T-helper 2 cell treated with Interferon-gamma antibody and Interleukin-4, amounts not matched to agents 100 ng/mL and 5 ng/mL, for 36 hours (primary cell): ENCODE measurements around the gene KLHDC4. TPM values are rescaled to one million over a fixed set of nuclear protein-coding genes. Genes with fewer than 3 reads are reported as not detected.
"Not testable (repeated sequence)": the region's sequence is repeated elsewhere in the genome, so short reads cannot be mapped to it uniquely, and the experiment has no call there.

Experiments
- intact Hi-C: fragments of 100-400 bp; cut with micrococcal nuclease; formaldehyde crosslinking; loops from one replicate; pipeline ENCODE4 v1.15.1; 2023
- total RNA-seq: library from RNA; stranded (reverse); gene quantifications from 2 replicates; pipeline ENCODE4 v1.2.3, GENCODE V29; 2022

The KLHDC4 gene
- total RNA-seq, 1 donor from 2014 or later, result 83.6 TPM

GRCh38 chr16:87788730-87789436, 23.1 kb upstream of the KLHDC4 start:
- intact Hi-C loops, result not testable (repeated sequence)

GRCh38 chr16:87787451-87788091, 21.8 kb upstream of the KLHDC4 start:
- intact Hi-C loops, result not testable (repeated sequence)

- intact Hi-C loops, result no loop called here
Observed at GRCh38 chr16:87784812-87785211, 19.0 kb upstream of the KLHDC4 start.

GRCh38 chr16:87782033-87782432, 16.2 kb upstream of the KLHDC4 start:
- intact Hi-C loops, result no loop called here

GRCh38 chr16:87780385-87780989, 14.7 kb upstream of the KLHDC4 start:
- intact Hi-C loops, result no loop called here

GRCh38 chr16:87778830-87779579, 13.2 kb upstream of the KLHDC4 start:
- intact Hi-C loops, result loop anchor here (1.0 to 10.0 kb wide), 4 partner anchors 74 to 666 kb away; no protein-coding TSS in a partner anchor

- intact Hi-C loops, result loop anchor here (10.0 kb wide), 1 partner anchor 666 kb away; no protein-coding TSS in a partner anchor
Observed at GRCh38 chr16:87778476-87778829, 12.7 kb upstream of the KLHDC4 start.

- intact Hi-C loops, result loop anchor here (10.0 kb wide), 1 partner anchor 671 kb away; no protein-coding TSS in a partner anchor
Observed at GRCh38 chr16:87773836-87774235, 8.1 kb upstream of the KLHDC4 start.

GRCh38 chr16:87767456-87767855, 1.7 kb upstream of the KLHDC4 start:
- intact Hi-C loops, result loop anchor here (5.0 kb wide), 2 partner anchors 375 to 450 kb away; partner anchors contain the start of genes C16orf95 and MAP1LC3B

GRCh38 chr16:87766485-87766797, 655 bp upstream of the KLHDC4 start:
- intact Hi-C loops, result loop anchor here (5.0 kb wide), 2 partner anchors 374 to 449 kb away; partner anchors contain the start of genes C16orf95 and MAP1LC3B

GRCh38 chr16:87765473-87765775, 362 bp downstream of the KLHDC4 start:
- intact Hi-C loops, result loop anchor here (2.0 to 5.0 kb wide), 3 partner anchors 185 to 448 kb away; partner anchors contain the start of genes BANP, C16orf95 and MAP1LC3B

GRCh38 chr16:87764600-87765472, 950 bp downstream of the KLHDC4 start:
- intact Hi-C loops, result loop anchor here (2.0 to 5.0 kb wide), 3 partner anchors 186 to 448 kb away; partner anchors contain the start of genes BANP, C16orf95 and MAP1LC3B

GRCh38 chr16:87762620-87763019, 3.2 kb downstream of the KLHDC4 start:
- intact Hi-C loops, result no loop called here

- intact Hi-C loops, result no loop called here
Observed at GRCh38 chr16:87762071-87762571, 3.7 kb downstream of the KLHDC4 start.

GRCh38 chr16:87761060-87761459, 4.7 kb downstream of the KLHDC4 start:
- intact Hi-C loops, result no loop called here

GRCh38 chr16:87757841-87758426, 7.9 kb downstream of the KLHDC4 start:
- intact Hi-C loops, result no loop called here

- intact Hi-C loops, result no loop called here
Observed at GRCh38 chr16:87754535-87754934, 11.3 kb downstream of the KLHDC4 start.

GRCh38 chr16:87747626-87748414, 18.0 kb downstream of the KLHDC4 start:
- intact Hi-C loops, result no loop called here

GRCh38 chr16:87746178-87746577, 19.6 kb downstream of the KLHDC4 start:
- intact Hi-C loops, result no loop called here
